Measurements from ENCODE around the gene ZKSCAN1.

- no peak for TF ChIP-seq CTCF (IDR thresholded peaks at IDR 0.05; ENCODE audit: low read depth, low read length, poor library complexity, severe bottlenecking)
- TF ChIP-seq EZH2phosphoT487 (IDR thresholded peaks at IDR 0.05; ENCODE audit: borderline replicate concordance, low read length), result no peak
Observed at GRCh38 chr7:100034871-100035510, 19.6 kb downstream of the ZKSCAN1 start.
